Midbrain (tissue), 1 donor: ENCODE results near the gene POF1B.
"Not testable (repeated sequence)": the region's sequence is repeated elsewhere in the genome, so short reads cannot be mapped to it uniquely, and the experiment has no call there.

ENCODE experiments used
- DNase-seq: peaks from one replicate; lab custom pipeline; 2025; lab: John Stamatoyannopoulos, UW

The POF1B gene, protein sequence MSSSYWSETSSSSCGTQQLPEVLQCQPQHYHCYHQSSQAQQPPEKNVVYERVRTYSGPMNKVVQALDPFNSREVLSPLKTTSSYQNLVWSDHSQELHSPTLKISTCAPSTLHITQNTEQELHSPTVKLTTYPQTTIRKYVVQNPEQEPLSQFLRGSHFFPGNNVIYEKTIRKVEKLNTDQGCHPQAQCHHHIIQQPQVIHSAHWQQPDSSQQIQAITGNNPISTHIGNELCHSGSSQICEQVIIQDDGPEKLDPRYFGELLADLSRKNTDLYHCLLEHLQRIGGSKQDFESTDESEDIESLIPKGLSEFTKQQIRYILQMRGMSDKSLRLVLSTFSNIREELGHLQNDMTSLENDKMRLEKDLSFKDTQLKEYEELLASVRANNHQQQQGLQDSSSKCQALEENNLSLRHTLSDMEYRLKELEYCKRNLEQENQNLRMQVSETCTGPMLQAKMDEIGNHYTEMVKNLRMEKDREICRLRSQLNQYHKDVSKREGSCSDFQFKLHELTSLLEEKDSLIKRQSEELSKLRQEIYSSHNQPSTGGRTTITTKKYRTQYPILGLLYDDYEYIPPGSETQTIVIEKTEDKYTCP

DNA sequence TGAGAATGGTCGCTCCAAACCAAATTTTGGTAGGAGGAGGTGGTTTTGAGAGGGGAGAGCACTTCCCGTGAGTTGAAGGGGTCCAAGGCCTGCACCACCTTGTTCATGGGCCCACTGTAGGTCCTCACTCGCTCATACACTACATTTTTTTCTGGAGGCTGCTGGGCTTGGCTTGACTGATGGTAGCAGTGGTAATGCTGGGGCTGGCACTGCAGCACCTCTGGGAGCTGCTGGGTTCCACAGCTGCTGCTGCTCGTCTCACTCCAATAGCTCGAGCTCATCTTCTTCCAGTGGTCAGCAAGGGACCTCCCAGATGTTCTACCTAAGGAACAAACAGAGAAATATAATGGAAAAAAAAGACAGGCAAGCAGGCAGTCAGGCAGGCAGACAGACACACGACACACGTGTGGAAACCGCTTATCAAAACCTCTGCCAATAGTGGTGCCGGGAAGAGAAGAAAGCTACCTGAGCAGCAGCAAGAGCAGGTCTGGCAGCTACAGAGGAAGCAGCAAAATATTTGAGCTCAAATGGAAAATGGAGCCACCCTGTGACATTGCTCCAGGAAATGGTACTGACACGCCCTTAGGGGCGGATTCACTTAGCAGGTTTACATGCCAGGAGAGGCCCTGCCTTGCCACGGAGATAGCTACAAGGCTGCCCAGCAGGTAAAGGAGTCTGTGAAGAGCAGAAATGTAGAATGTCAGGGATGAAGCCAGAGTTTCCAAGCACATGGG, at the start of gene POF1B:
Gene POF1B (minus strand): TSS at position 492 of the 734 bp plus-strand sequence. CDS start 211 bp downstream, at position 281.
- DNase-seq, result no peak

GRCh38 chrX:85429066-85429465, 49.6 kb upstream of the POF1B start:
- DNase-seq, result no peak

GRCh38 chrX:85419293-85419692, 39.8 kb upstream of the POF1B start:
- no peak for DNase-seq

GRCh38 chrX:85391878-85392238, 12.4 kb upstream of the POF1B start:
- DNase-seq, result no peak

DNA sequence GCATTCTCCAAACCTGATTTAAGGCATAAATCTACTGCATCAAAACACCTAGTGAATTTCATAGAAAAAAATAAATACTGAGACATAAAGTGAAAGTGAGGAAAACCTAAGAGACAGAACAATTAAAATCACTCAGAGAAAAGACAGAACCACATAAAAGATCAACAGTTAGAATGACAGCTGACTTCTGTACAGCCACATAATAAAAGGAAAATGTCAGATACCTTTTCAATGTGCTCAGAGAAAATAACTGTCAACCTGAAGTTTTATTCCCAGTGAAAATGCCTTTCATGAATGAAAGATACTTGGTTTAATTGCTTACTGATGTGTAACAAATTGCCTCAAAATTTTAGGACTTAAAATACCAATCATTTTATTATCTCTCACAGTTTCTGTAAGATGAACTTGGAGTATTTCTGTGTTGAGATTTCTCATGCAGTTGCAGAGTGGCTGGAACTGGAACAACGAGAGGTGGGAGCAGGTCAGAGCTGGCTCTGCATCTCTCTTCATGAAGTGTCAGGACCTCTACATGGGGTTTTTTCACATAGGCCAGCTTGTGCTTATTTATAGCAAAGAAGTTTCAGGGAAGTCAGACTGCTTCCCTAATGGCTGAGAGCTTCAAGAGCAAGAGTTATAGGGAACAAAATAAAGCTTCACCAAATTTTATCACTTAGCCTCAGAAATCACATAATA, 11.9 kb upstream of the POF1B start:
- DNase-seq, result no peak

DNA sequence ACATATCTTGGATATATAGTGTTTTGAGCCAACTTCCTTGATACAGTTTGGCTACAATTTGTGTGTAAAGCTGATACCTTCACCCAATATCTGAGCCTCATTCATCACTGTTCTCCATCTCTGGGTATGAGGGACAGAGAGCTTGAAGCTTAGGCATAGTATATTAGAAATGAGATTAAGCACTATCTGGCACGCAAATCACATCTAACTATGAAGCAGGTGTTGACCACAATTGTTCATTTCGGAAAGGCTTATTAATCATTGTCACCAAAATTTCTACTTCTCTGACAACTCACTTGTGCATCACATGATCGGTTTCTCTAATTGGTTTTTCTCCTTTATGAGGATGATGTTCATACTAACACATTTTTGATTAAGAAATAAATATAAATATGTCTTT, 2.1 kb upstream of the POF1B start:
- DNase-seq, result no peak

DNA sequence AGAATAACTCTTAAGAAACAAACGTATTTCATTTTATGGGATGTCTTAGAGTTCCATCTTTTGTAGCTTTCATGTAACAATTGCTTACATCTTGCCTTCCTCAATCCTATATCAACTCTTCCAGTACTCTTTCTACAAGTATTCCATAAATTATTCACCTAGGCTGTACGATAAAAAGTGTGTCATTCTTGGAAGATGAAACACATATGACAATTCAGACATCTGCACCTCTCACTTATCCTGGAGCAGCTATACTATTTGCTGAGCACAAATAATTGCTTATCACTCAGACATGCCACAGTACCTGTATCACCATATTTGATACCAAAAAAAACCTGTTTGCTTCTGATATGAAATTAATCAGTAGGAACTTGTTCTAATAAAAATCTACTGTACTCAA, 1.0 kb downstream of the POF1B start:
- DNase-seq, result no peak

GRCh38 chrX:85375333-85375738, 4.1 kb downstream of the POF1B start:
- no peak for DNase-seq

GRCh38 chrX:85365370-85365995, 14.0 kb downstream of the POF1B start:
- no peak for DNase-seq

DNA sequence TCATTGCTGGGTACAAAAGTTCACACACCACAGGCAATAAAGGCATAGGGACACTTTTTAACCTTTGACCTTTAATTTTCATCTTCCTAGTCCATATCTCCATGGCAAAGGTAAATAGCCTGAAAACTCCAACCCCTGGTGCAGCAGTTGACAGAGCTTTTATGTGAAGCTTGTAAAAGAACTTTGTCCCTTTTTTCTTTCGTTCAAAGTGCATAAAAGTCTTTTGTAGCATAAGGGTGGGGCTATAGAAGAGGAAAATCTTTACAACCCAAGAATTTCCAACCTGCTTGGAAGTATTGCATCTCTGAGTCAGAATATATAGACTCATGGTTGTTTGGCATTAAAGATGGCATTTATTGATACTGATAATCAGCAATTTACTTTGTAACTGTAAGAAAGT, 20.4 kb downstream of the POF1B start:
- no peak for DNase-seq

- DNase-seq, result no peak
Observed at GRCh38 chrX:85345523-85345922, 33.9 kb downstream of the POF1B start.

DNA sequence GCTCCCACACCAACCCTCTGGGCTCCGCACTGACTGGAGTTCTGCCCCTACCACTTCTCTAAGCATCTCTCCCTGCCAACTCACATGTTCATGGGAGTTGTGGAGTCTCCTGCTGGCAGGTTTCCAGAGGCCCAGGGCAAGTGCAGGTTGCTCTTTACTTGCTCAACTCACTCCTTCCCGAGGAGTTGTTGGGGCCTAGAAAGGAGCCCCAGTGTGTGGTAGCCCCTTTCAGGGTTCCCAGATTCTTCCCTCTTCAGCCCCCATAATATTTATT, 52.5 kb downstream of the POF1B start:
- DNase-seq, result no peak

- no peak for DNase-seq
Observed at GRCh38 chrX:85326234-85327059, 53.0 kb downstream of the POF1B start.

GRCh38 chrX:85311348-85311747, 68.1 kb downstream of the POF1B start:
- DNase-seq, result not testable (repeated sequence)

DNA sequence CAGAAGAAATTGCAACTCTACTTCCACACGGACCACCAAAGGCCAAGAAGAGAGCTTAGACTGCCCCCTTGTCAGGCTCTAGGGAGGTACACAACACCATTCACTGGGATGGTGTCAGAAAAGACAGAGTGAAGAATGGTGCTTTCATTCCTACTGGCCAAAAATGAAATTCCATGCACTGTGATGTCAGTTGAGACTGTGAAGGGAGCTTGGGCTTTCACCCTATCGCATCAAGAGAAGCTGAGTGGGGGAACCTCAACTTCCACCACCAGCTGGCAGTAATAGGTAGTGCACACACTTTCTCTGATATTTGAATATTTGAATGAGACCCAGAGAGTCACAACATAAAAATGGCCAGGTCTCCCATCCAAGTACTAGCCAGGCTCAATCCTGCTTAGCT, 69.7 kb downstream of the POF1B start:
- DNase-seq, result no peak

DNA sequence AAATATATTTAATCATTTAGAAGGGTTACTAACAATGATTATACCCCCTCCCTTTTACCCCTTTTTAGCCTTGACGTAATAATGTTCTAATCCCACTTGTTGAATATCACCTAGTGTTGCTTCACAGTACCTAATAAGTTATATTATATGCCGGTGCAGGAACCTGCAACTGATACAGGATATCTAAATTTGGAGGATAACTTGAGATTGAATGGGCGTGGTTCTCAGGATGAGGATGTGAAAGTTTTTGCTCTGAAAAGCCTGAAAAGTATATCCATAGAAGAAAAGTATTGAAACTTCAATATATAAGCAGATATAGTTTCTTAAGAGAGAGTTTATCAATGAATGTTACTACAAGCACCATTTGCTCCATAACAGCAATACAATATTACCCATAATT, 75.9 kb downstream of the POF1B start:
- DNase-seq, result no peak

DNA sequence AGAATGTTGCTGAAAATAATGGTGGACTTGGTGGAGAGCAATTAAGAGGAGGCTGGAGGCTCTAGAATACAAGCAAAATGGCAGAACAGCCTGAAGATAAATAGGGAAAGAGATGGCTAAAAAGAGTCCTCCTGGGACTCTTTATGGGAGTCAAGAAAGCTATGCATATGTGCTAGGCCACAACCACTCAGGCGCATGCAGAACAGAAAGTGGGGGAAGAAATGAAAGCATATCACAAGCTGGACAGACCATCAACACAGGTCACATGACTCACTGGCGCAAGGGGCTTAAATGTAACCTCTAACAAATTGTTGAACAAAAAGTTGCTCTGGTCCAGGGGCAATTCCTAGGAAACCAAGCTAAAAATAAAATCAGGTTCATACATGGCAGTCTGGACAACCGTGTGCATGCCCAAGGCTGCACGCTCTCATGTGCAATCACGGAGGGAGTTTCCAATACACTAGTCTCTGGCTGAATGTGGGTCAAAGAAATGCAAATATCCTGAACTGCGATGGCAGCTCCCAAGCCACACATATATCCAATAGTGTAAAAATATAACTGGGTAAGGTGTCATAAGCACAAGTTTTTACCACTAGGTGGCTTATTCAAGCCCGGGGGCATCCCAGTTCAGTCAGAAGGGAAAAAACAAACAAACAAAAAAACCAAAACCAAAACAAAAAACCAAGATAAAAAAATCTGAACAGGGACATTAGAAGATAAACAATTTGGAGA, 90.3 kb downstream of the POF1B start:
- DNase-seq, result no peak

- DNase-seq, result not testable (repeated sequence)
Observed at GRCh38 chrX:85285286-85285685, 94.2 kb downstream of the POF1B start.

DNA sequence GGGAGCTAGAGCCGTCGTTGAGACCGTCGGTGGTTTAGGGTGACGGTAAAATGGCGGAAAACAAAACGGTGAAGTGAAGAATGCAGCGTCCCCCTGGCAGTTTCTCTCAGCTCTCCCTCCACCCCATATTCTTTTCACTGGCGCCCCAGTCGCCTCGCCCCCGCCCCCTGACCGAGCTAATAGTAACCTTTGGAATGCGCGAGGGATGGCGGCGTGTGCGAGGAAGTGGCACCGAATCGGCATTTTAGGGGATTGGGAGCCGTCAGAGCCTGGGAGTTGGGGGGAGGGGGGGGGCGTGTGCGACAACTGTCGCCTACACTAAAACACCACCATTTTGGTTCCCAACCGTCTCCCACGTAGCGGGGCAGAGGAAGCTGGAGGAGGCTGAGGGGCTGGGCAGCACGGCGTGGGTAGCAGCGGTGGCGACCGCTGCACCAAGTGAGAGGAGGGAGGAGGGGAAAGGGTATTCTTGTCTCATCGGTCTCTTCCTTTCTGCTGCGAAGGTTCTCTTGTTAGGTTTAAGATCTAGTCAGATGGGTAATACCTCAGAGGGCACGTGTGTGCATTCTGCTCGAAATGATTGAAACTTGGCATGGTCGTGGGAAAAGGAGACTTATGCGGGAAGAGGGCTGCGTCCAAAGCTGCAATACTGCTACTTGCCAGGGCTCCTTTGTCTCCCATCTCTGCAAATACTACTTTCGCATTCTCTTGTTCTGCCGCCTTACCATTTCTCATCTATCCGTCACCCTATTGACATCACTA, 134.8 kb downstream of the POF1B start:
- peak; percentile 6 for DNase-seq
